Body of pancreas (tissue), 4 donors: ENCODE measurements around the gene GLRA2. TPM values are rescaled to one million over a fixed set of nuclear protein-coding genes. Genes with fewer than 3 reads are reported as not detected.
"Not testable (repeated sequence)": the region's sequence is repeated elsewhere in the genome, so short reads cannot be mapped to it uniquely, and the experiment has no call there.

Experiments
- ATAC-seq: fragments of 150-250 bp; one replicate; pipeline ENCODE4 v1.9.1; 2016
- DNase-seq, 4 donors: peaks; one replicate each; pipeline ENCODE4 v3.0.0-alpha.2; 2019
- H3K27ac ChIP-seq, 4 donors: fragments of 200-600 bp; sonication (generic); 1 replicate in 3 of 4; 2 replicates in 1 of 4; pipeline versions ENCODE4 v1.5.1 to v1.6.1; 2016 to 2019; ENCODE audit warnings: mild to moderate bottlenecking in 1 of 4, mixed read lengths in 1 of 4, moderate library complexity in 1 of 4
- H3K27me3 ChIP-seq, 2 donors: fragments of 200-600 bp; sonication (generic); one replicate each; pipeline ENCODE4 v1.6.0; 2016; ENCODE audit warnings: mild to moderate bottlenecking in 1 of 2
- H3K36me3 ChIP-seq, 2 donors: fragments of 200-600 bp; sonication (generic); replicated peaks in 1 of 2; 2 replicates each; pipeline ENCODE4 v1.5.1; 2016; ENCODE audit warnings: low read depth in 2 of 2; ENCODE audit not compliant: insufficient read depth in 1 of 2
- H3K4me1 ChIP-seq: fragments of 200-600 bp; sonication (generic); one replicate; pipeline ENCODE4 v1.6.0; 2016
- H3K4me3 ChIP-seq, 2 donors: fragments of 200-600 bp; sonication (generic); 1 replicate in 1 of 2; 2 replicates in 1 of 2; pipeline ENCODE4 v1.5.1; 2016 to 2019
- H3K9me3 ChIP-seq, 3 donors: fragments of 200-600 bp; sonication (generic); 1 replicate in 2 of 3; 2 replicates in 1 of 3; pipeline ENCODE4 v1.5.1; 2016
- POLR2A ChIP-seq, 3 donors: fragments of 450-650 bp; IDR thresholded peaks; one replicate each; pipeline ENCODE4 v1.6.1; 2016; ENCODE audit warnings: antibody characterized with exemption in 3 of 3, mild to moderate bottlenecking in 2 of 3
- WGBS, 2 donors: methylation state at CpG; one replicate each; pipeline ENCODE4 v1.1.5; 2017; 5-methylcytosine and 5-hydroxymethylcytosine counted together
- intact Hi-C: fragments of 100-400 bp; cut with DNase I; formaldehyde crosslinking; loops from one replicate; pipeline ENCODE4 v1.15.1; 2023
- total RNA-seq, 2 donors: library from RNA; depleted of rRNA; stranded (reverse); fragments of >200 nt; gene quantifications; one replicate each; pipeline ENCODE4 v1.1.0, GENCODE V29; 2016
- TF ChIP-seq, protein P1 (sequence below), 7 experiments: fragments of 450-650 bp in 4 of 7; fragments of 200-600 bp in 3 of 7; sonication (generic) in 3 of 7; IDR thresholded peaks; one replicate each; pipeline ENCODE4 v1.5.1; 2016 to 2019; ENCODE audit warnings: antibody characterized with exemption in 7 of 7

GLRA2 gene
- total RNA-seq, 2 donors from 2014 or later: not detected

GRCh38 chrX:14607446-14607985, 78.2 kb downstream of the GLRA2 start:
- Histone ChIP-seq H3K27ac (no peak overlapping the region), H3K9me3 (no peaks in the 10 kb centered on the region), H3K4me3 (no peak overlapping the region), H3K4me1 (no peaks in the 10 kb centered on the region), H3K36me3 (no peaks in the 10 kb centered on the region), H3K27me3 (no peaks in the 10 kb centered on the region)
- intact Hi-C loops: no loop called here
- no peak for ATAC-seq
- no peak for TF ChIP-seq POLR2A (IDR thresholded peaks at IDR 0.05)
- TF ChIP-seq, protein P1, sequence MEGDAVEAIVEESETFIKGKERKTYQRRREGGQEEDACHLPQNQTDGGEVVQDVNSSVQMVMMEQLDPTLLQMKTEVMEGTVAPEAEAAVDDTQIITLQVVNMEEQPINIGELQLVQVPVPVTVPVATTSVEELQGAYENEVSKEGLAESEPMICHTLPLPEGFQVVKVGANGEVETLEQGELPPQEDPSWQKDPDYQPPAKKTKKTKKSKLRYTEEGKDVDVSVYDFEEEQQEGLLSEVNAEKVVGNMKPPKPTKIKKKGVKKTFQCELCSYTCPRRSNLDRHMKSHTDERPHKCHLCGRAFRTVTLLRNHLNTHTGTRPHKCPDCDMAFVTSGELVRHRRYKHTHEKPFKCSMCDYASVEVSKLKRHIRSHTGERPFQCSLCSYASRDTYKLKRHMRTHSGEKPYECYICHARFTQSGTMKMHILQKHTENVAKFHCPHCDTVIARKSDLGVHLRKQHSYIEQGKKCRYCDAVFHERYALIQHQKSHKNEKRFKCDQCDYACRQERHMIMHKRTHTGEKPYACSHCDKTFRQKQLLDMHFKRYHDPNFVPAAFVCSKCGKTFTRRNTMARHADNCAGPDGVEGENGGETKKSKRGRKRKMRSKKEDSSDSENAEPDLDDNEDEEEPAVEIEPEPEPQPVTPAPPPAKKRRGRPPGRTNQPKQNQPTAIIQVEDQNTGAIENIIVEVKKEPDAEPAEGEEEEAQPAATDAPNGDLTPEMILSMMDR (IDR thresholded peaks at IDR 0.05): no peak
- DNase-seq: peak in 1 of 4 donors; percentile 14
- 51 to 68% methylated on average over 3 of the region's 3 CpGs for WGBS, 2 donors

DNA sequence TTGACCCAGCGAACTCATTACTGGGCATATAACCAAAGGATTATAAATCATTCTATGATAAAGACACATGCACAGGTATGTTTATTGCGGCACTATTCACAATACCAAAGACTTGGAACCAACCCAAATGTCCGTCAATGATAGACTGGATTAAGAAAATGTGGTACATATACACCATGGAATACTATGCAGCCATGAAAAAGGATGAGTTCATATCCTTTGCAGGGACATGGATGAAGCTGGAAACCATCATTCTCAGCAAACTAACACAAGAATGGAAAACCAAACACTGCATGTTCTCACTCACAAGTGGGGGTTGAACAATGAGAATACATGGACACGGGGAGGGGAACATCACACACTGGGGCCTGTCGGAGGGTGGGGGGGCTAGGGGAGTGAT, 83.1 kb downstream of the GLRA2 start:
- H3K4me1 ChIP-seq, intact Hi-C loops, H3K4me3 ChIP-seq, H3K27me3 ChIP-seq, DNase-seq, ATAC-seq, H3K27ac ChIP-seq, H3K9me3 ChIP-seq, H3K36me3 ChIP-seq: not testable (repeated sequence)
- WGBS, 2 donors: 74 to 75% methylated on average over 5 of the region's 5 CpGs

GRCh38 chrX:14616301-14616700, 87.0 kb downstream of the GLRA2 start:
- Histone ChIP-seq H3K27ac (no peak overlapping the region), H3K27me3 (no peaks in the 10 kb centered on the region), H3K4me1 (no peaks in the 10 kb centered on the region), H3K36me3 (no peaks in the 10 kb centered on the region), H3K4me3 (no peak overlapping the region), H3K9me3 (no peaks in the 10 kb centered on the region)
- no peak for ATAC-seq
- WGBS, 2 donors: 46 to 54% methylated on average over 4 of the region's 4 CpGs
- intact Hi-C loops: no loop called here
- DNase-seq: no peak
- TF ChIP-seq, protein P1 (IDR thresholded peaks at IDR 0.05): no peak
- TF ChIP-seq POLR2A (IDR thresholded peaks at IDR 0.05): no peak

GRCh38 chrX:14616836-14617235, 87.5 kb downstream of the GLRA2 start:
- ATAC-seq: no peak
- TF ChIP-seq, protein P1 (IDR thresholded peaks at IDR 0.05): no peak
- TF ChIP-seq POLR2A (IDR thresholded peaks at IDR 0.05): no peak
- intact Hi-C loops: no loop called here

DNA sequence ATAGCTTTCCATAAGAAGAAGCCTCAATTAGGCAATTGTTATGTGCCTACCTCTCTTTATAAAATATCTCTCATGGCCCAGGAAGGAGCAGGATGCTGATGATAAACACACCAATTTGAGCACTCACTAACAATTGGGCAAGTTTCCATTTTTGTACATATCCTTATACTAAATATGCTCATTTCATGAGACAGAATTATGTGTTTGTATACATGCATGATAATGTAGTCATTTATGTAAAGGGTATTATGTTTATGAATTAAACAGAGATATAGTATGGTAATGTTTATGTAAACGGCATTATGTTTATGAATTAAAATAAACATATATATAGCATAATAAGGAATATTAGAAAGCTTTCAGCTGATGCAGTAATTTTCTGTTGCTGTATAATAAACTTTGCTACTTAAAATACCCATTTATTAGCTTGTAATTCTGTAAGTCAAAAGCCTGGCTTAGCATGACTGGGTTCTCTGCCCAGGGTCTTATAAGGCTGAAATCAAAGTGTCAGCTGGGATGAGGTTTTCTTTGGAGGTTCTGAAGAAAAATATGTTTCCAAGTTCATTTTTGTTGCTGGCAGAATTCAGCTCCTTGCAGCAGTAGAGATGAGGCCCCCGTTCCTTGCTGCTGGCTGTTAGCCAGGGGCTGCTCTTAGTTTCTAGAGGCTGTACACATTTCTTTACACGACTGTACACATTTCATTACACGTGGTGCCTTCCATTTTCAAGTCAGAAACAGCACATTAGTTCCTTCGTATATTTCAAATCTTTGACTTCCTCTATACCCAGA, 89.0 kb downstream of the GLRA2 start:
- Histone ChIP-seq H3K4me3 (no peak overlapping the region), H3K4me1 (no peaks in the 10 kb centered on the region), H3K36me3 (no peaks in the 10 kb centered on the region), H3K27ac (no peak overlapping the region), H3K9me3 (no peaks in the 10 kb centered on the region), H3K27me3 (no peaks in the 10 kb centered on the region)
- ATAC-seq (no peak), DNase-seq (no peak)
- TF ChIP-seq, protein P1 (IDR thresholded peaks at IDR 0.05): no peak
- no peak for TF ChIP-seq POLR2A (IDR thresholded peaks at IDR 0.05)
- 38 to 48% methylated on average over 5 of the region's 5 CpGs for WGBS, 2 donors
- intact Hi-C loops: no loop called here

More at GRCh38 chrX:14616836-14617235, 87.5 kb downstream of the GLRA2 start:
- Histone ChIP-seq H3K4me3 (no peak overlapping the region), H3K36me3 (no peaks in the 10 kb centered on the region), H3K4me1 (no peaks in the 10 kb centered on the region), H3K27ac (no peak overlapping the region), H3K9me3 (no peaks in the 10 kb centered on the region), H3K27me3 (no peaks in the 10 kb centered on the region)
- no peak for DNase-seq
- 64 to 69% methylated on average over 4 of the region's 4 CpGs for WGBS, 2 donors
